GM21367 (cell line): ENCODE results near the gene CSRNP2.
"Not testable (repeated sequence)": the region's sequence is repeated elsewhere in the genome, so short reads cannot be mapped to it uniquely, and the experiment has no call there.

Source experiments
- ATAC-seq: cut with Tn5 transposase; IDR thresholded peaks from one replicate; pipeline ENCODE4 v1.9.1; 2021; ENCODE audit not compliant: unreplicated experiment

Gene CSRNP2

GRCh38 chr12:51083126-51083833, at the start of gene CSRNP2:
Gene CSRNP2, minus strand, starts transcription at chr12:51083596. Its CDS starts 7,035 bp downstream, at chr12:51076561.
- ATAC-seq = peak; percentile 92

GRCh38 chr12:51132693-51133092, 49.3 kb upstream of the CSRNP2 start:
- ATAC-seq = no peak

- ATAC-seq = no peak
Observed at GRCh38 chr12:51131745-51132521, 48.5 kb upstream of the CSRNP2 start.

GRCh38 chr12:51128919-51129318, 45.5 kb upstream of the CSRNP2 start:
- no peak for ATAC-seq

GRCh38 chr12:51127050-51127729, 43.8 kb upstream of the CSRNP2 start:
- ATAC-seq = no peak

GRCh38 chr12:51126297-51126696, 42.9 kb upstream of the CSRNP2 start:
- ATAC-seq = no peak

GRCh38 chr12:51124504-51124903, 41.1 kb upstream of the CSRNP2 start:
- ATAC-seq = no peak

GRCh38 chr12:51122844-51123243, 39.4 kb upstream of the CSRNP2 start:
- no peak for ATAC-seq

GRCh38 chr12:51118706-51119105, 35.3 kb upstream of the CSRNP2 start:
- ATAC-seq = no peak

- no peak for ATAC-seq
Observed at GRCh38 chr12:51115533-51115932, 32.1 kb upstream of the CSRNP2 start.

- no peak for ATAC-seq
Observed at GRCh38 chr12:51108136-51108535, 24.7 kb upstream of the CSRNP2 start.

- ATAC-seq = no peak
Observed at GRCh38 chr12:51103977-51104376, 20.6 kb upstream of the CSRNP2 start.

GRCh38 chr12:51098611-51099010, 15.2 kb upstream of the CSRNP2 start:
- no peak for ATAC-seq

GRCh38 chr12:51090705-51091229, 7.4 kb upstream of the CSRNP2 start:
- no peak for ATAC-seq

- no peak for ATAC-seq
Observed at GRCh38 chr12:51087818-51088217, 4.4 kb upstream of the CSRNP2 start.

- ATAC-seq = no peak
Observed at GRCh38 chr12:51086933-51087332, 3.5 kb upstream of the CSRNP2 start.

- ATAC-seq = no peak
Observed at GRCh38 chr12:51085757-51086156, 2.4 kb upstream of the CSRNP2 start.

- peak; percentile 7 for ATAC-seq
Observed at GRCh38 chr12:51082561-51083125, 753 bp downstream of the CSRNP2 start.

- ATAC-seq = no peak
Observed at GRCh38 chr12:51081421-51081820, 2.0 kb downstream of the CSRNP2 start.

GRCh38 chr12:51080136-51080535, 3.3 kb downstream of the CSRNP2 start:
- no peak for ATAC-seq

GRCh38 chr12:51078866-51079265, 4.5 kb downstream of the CSRNP2 start:
- not testable (repeated sequence) for ATAC-seq
